Suprapubic skin (tissue), 4 donors: ENCODE measurements around the gene GNPAT.

Experiments
- POLR2A ChIP-seq, 2 donors: fragments of 450-650 bp; IDR thresholded peaks; one replicate each; pipeline ENCODE4 v1.6.1; 2017; ENCODE audit warnings: antibody characterized with exemption in 2 of 2, mild to moderate bottlenecking in 2 of 2, moderate library complexity in 2 of 2
- POLR2AphosphoS5 ChIP-seq, 3 donors: sonication (generic); formaldehyde crosslinking; IDR thresholded peaks; one replicate each; pipeline ENCODE4 v1.6.1; 2017; ENCODE audit warnings: antibody characterized with exemption in 3 of 3
- TF ChIP-seq, protein P1 (sequence below), 2 donors: fragments of 200-600 bp in 1 of 2; fragments of 450-650 bp in 1 of 2; sonication (generic) in 1 of 2; IDR thresholded peaks; one replicate each; pipeline ENCODE4 v1.5.1; 2016 to 2019; ENCODE audit warnings: antibody characterized with exemption in 2 of 2, mild to moderate bottlenecking in 1 of 2, moderate library complexity in 1 of 2

DNA sequence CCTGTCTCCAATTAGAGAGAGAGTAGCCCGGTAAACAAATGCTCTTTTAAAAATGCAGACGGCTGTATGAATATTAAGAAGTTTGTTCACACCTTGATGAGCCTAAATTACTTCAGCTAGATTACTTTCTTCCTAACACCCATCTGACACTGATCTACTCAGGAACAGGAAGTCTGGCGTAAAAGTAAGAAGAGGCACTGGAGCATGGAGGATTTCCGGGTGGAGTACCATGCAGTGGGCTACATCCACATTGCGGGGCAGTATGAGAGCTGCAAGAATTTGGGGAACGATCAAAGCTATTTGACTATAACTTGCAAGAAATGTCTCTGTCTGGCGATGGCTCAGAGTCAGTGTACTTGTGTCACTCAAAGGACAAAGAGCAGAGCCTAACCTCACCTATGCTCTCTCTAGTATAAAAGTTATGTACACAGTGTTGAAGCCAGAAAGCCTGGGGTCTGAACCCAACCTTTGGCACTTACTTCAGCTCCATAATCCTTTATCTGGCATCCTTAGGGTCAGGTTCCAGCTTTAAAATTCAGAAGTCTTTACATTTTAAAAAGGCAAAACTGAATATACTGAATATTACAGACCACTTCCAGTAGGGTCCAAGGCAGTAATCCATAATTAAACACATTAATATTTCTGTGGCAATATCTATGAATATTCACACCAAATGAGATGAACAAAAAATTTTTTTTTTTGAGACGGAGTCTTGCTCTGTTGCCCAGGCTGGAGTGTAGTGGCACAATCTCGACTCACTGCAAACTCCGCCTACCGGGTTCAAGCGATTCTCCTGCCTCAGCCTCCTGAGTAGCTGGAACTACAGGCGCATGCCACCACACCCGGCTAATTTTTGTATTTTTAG lies 7.9 kb upstream of the GNPAT start:
- TF ChIP-seq, protein P1, sequence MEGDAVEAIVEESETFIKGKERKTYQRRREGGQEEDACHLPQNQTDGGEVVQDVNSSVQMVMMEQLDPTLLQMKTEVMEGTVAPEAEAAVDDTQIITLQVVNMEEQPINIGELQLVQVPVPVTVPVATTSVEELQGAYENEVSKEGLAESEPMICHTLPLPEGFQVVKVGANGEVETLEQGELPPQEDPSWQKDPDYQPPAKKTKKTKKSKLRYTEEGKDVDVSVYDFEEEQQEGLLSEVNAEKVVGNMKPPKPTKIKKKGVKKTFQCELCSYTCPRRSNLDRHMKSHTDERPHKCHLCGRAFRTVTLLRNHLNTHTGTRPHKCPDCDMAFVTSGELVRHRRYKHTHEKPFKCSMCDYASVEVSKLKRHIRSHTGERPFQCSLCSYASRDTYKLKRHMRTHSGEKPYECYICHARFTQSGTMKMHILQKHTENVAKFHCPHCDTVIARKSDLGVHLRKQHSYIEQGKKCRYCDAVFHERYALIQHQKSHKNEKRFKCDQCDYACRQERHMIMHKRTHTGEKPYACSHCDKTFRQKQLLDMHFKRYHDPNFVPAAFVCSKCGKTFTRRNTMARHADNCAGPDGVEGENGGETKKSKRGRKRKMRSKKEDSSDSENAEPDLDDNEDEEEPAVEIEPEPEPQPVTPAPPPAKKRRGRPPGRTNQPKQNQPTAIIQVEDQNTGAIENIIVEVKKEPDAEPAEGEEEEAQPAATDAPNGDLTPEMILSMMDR (IDR thresholded peaks at IDR 0.05), result no peak
- no peak for TF ChIP-seq POLR2A (IDR thresholded peaks at IDR 0.05)
- TF ChIP-seq POLR2AphosphoS5 (IDR thresholded peaks at IDR 0.05), result no peak
